Loucy (cell line): ENCODE data around the gene RBBP6.

Experiments used
- H2AFZ ChIP-seq: fragments of 200-600 bp; sonication (generic); 2 replicates; pipeline ENCODE4 v1.6.0; 2016; ENCODE audit warnings: antibody characterized with exemption, mild to moderate bottlenecking, low read length, moderate library complexity
- H3F3A ChIP-seq: fragments of 200-600 bp; 2 replicates; pipeline ENCODE4 v1.6.0; 2016; ENCODE audit warnings: antibody characterized with exemption, low read depth, mild to moderate bottlenecking
- H3K27me3 ChIP-seq: fragments of 200-600 bp; sonication (generic); 2 replicates; pipeline ENCODE4 v1.6.1; 2014; ENCODE audit warnings: low read length, mild to moderate bottlenecking; ENCODE audit not compliant: insufficient read depth, poor library complexity, severe bottlenecking
- H3K36me3 ChIP-seq: fragments of 200-600 bp; sonication (generic); 2 replicates; pipeline ENCODE4 v1.6.1; 2016; ENCODE audit warnings: low read length; ENCODE audit not compliant: insufficient read depth
- H3K4me1 ChIP-seq: fragments of 200-600 bp; sonication (generic); 2 replicates; pipeline ENCODE4 v1.5.1; 2014; ENCODE audit warnings: low read length, mild to moderate bottlenecking; ENCODE audit not compliant: insufficient read depth, poor library complexity, severe bottlenecking
- H3K4me2 ChIP-seq: fragments of 200-600 bp; sonication (generic); 2 replicates; pipeline ENCODE4 v1.6.0; 2014; ENCODE audit warnings: antibody characterized with exemption, low read length, low read depth, mild to moderate bottlenecking; ENCODE audit not compliant: poor library complexity, severe bottlenecking
- H3K4me3 ChIP-seq: fragments of 200-600 bp; sonication (generic); 2 replicates; pipeline ENCODE4 v1.5.1; 2014; ENCODE audit warnings: low read length, mild to moderate bottlenecking, mixed read lengths; ENCODE audit not compliant: poor library complexity, severe bottlenecking
- H3K79me2 ChIP-seq: fragments of 200-600 bp; sonication (generic); 2 replicates; pipeline ENCODE4 v1.6.1; 2014; ENCODE audit warnings: low read length; ENCODE audit not compliant: insufficient read depth
- H3K9ac ChIP-seq: fragments of 200-600 bp; sonication (generic); 2 replicates; pipeline ENCODE4 v1.6.0; 2014; ENCODE audit warnings: mild to moderate bottlenecking, low read depth, low read length, moderate library complexity; ENCODE audit not compliant: poor library complexity, severe bottlenecking
- H3K9me2 ChIP-seq: fragments of 200-600 bp; sonication (generic); replicated peaks from 2 replicates; pipeline ENCODE4 v1.6.1; 2016; ENCODE audit warnings: low read depth, low read length, mixed read lengths
- H3K9me3 ChIP-seq: fragments of 200-600 bp; sonication (generic); 2 replicates; pipeline ENCODE4 v1.6.1; 2014; ENCODE audit warnings: mild to moderate bottlenecking, antibody characterized with exemption, low read length, low read depth; ENCODE audit not compliant: insufficient read depth
- H4K20me1 ChIP-seq: fragments of 200-600 bp; sonication (generic); 2 replicates; pipeline ENCODE4 v1.6.0; 2014; ENCODE audit warnings: antibody characterized with exemption, low read length, mild to moderate bottlenecking; ENCODE audit not compliant: insufficient read depth, poor library complexity, severe bottlenecking
- CTCF ChIP-seq: fragments of 200-600 bp; sonication (generic); conservative IDR thresholded peaks from 2 replicates; pipeline ENCODE4 v1.5.1; 2014; ENCODE audit warnings: mild to moderate bottlenecking, antibody characterized with exemption, low read length
- EZH2phosphoT487 ChIP-seq: fragments of 200-600 bp; IDR thresholded peaks from 2 replicates; pipeline ENCODE4 v1.6.1; 2018; ENCODE audit warnings: antibody characterized with exemption, mild to moderate bottlenecking, moderate library complexity, borderline replicate concordance

The RBBP6 gene

GRCh38 chr16:24515186-24515585, 24.2 kb upstream of the RBBP6 start:
- no peak overlapping the region for H3K4me2 ChIP-seq
- H3K27me3 ChIP-seq, result no peaks in the 10 kb centered on the region
- no peaks in the 10 kb centered on the region for H3K4me1 ChIP-seq
- no peaks in the 10 kb centered on the region for H3K9me2 ChIP-seq
- TF ChIP-seq EZH2phosphoT487 (no peak), CTCF (no peak)
- H4K20me1 ChIP-seq, result no peaks in the 10 kb centered on the region
- H3K9ac ChIP-seq, result no peak overlapping the region
- no peak overlapping the region for H2AFZ ChIP-seq
- H3K4me3 ChIP-seq, result no peak overlapping the region
- no peaks in the 10 kb centered on the region for H3K9me3 ChIP-seq
- no peaks in the 10 kb centered on the region for H3K36me3 ChIP-seq
- H3K79me2 ChIP-seq, result no peaks in the 10 kb centered on the region
- H3F3A ChIP-seq, result no peaks in the 10 kb centered on the region

GRCh38 chr16:24516900-24517669, 22.3 kb upstream of the RBBP6 start:
- Histone ChIP-seq H3K9ac (no peak overlapping the region), H3K27me3 (no peaks in the 10 kb centered on the region), H3K9me2 (no peaks in the 10 kb centered on the region), H3K9me3 (no peaks in the 10 kb centered on the region), H3K79me2 (no peaks in the 10 kb centered on the region), H4K20me1 (no peaks in the 10 kb centered on the region), H3F3A (no peaks in the 10 kb centered on the region), H3K4me3 (peak overlapping the region; percentile 64), H3K4me1 (no peaks in the 10 kb centered on the region), H3K36me3 (no peaks in the 10 kb centered on the region), H2AFZ (peak overlapping the region; percentile 95), H3K4me2 (peak overlapping the region; percentile 46)
- TF ChIP-seq CTCF (peak; percentile 94), EZH2phosphoT487 (no peak)

GRCh38 chr16:24518498-24518897, 20.9 kb upstream of the RBBP6 start:
- Histone ChIP-seq H3K27me3 (no peaks in the 10 kb centered on the region), H3K9ac (no peak overlapping the region), H3K9me2 (no peaks in the 10 kb centered on the region), H3K9me3 (no peaks in the 10 kb centered on the region), H4K20me1 (no peaks in the 10 kb centered on the region), H3K36me3 (no peaks in the 10 kb centered on the region), H3K79me2 (no peaks in the 10 kb centered on the region), H3K4me1 (no peaks in the 10 kb centered on the region), H2AFZ (no peak overlapping the region), H3K4me2 (no peak overlapping the region), H3K4me3 (no peak overlapping the region), H3F3A (no peaks in the 10 kb centered on the region)
- no peak for TF ChIP-seq EZH2phosphoT487
- TF ChIP-seq CTCF, result no peak
